Mucosa of stomach (tissue), 1 donor: Measurements from ENCODE around the gene LGR5.
"Not testable (repeated sequence)": the region's sequence is repeated elsewhere in the genome, so short reads cannot be mapped to it uniquely, and the experiment has no call there.

ENCODE experiments used
- H3K27me3 ChIP-seq: one replicate; pipeline ENCODE4 v1.7.0; 2013; ENCODE audit warnings: mild to moderate bottlenecking, low read length; ENCODE audit not compliant: control insufficient read depth, insufficient read depth
- H3K36me3 ChIP-seq: one replicate; pipeline ENCODE4 v1.7.0; 2013; ENCODE audit warnings: low read length; ENCODE audit not compliant: control insufficient read depth, insufficient read depth
- H3K4me1 ChIP-seq: one replicate; pipeline ENCODE4 v1.7.0; 2013; ENCODE audit warnings: mild to moderate bottlenecking, low read length; ENCODE audit not compliant: control insufficient read depth, insufficient read depth
- H3K4me3 ChIP-seq: one replicate; pipeline ENCODE4 v1.7.0; 2013; ENCODE audit warnings: low read length
- H3K9ac ChIP-seq: one replicate; pipeline ENCODE4 v1.7.0; 2013; ENCODE audit warnings: mild to moderate bottlenecking, low read length, moderate library complexity
- H3K9me3 ChIP-seq: one replicate; pipeline ENCODE4 v1.7.0; 2013; ENCODE audit warnings: mild to moderate bottlenecking, low read length, moderate library complexity; ENCODE audit not compliant: control insufficient read depth
- donor health status: Pancreatic carcinoma.

Gene LGR5

DNA sequence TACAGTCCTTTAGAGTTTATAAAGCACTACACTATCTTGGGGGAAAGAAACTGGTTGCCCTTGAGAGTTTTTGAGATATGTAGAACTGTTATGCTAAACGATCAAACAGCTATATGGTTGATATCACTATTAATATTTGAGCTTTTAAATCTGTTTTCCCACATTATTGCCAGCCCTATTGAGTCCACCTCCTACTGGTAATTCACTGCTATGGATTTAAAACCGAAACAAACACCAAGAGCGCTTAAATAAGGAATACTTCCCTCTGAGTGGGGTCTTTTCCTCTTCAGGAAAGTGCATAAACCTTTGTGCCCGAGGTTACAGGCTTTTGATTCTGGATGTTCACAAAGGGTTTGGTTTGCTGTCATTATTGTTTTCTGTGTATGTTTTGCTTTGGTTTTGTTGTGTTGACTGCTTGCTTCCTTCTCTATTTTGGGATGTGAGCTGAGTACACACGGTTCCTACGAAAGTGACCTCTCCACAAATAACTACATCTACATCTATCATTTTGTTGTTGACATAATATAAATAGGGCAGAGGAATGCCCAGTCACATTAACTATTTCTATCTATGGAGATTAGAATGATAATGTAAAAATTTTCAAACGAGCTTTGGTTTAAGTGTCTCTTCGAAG lies 44.8 kb downstream of the LGR5 start:
- Histone ChIP-seq H3K4me1 (no peaks in the 10 kb centered on the region), H3K9me3 (no peaks in the 10 kb centered on the region), H3K4me3 (no peak overlapping the region), H3K9ac (no peak overlapping the region), H3K27me3 (no peaks in the 10 kb centered on the region), H3K36me3 (no peaks in the 10 kb centered on the region)

DNA sequence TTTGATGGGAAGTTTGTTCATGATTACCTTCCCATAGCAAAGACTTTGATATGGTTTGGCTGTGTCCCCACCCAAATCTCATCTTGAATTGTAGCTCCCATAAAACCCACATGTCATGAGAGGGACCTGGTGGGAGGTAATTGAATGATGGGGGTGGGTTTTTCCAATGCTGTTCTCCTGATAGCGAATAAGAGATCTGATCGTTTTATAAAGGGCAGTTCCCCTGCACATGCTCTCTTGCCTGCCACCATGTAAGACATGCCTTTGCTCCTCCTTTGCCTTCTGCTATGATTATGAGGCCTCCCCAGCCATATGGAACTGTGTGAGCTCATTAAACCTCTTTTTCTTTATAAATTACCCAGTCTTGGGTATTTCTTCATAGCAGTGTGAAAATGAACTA lies 51.2 kb downstream of the LGR5 start:
- H3K36me3 ChIP-seq, H3K4me1 ChIP-seq, H3K9ac ChIP-seq, H3K27me3 ChIP-seq, H3K9me3 ChIP-seq, H3K4me3 ChIP-seq: not testable (repeated sequence)

DNA sequence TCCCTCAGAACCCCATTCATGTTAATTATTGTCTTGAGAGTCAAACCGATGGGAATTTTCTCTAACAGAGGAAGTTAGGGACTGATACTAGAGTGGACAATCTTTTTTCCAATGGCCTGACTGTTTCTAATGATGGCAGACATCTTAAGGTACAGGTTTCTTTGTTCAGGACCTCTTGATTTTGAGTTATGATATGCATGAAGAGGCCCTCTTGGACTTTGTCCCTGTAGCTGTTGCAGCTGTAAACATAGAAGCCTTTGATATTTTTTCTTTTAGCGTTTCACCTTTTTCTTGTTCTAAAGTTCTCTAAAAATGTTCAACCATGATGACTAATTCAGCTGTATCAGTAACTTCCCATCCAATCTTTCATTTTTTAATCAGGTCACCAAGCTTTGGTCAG lies 53.0 kb downstream of the LGR5 start:
- peaks cover 4% of the 10 kb centered on the region for H3K4me1 ChIP-seq
- no peaks in the 10 kb centered on the region for H3K27me3 ChIP-seq
- no peak overlapping the region for H3K4me3 ChIP-seq
- no peak overlapping the region for H3K9ac ChIP-seq
- no peaks in the 10 kb centered on the region for H3K36me3 ChIP-seq
- H3K9me3 ChIP-seq: peaks cover 6% of the 10 kb centered on the region

DNA sequence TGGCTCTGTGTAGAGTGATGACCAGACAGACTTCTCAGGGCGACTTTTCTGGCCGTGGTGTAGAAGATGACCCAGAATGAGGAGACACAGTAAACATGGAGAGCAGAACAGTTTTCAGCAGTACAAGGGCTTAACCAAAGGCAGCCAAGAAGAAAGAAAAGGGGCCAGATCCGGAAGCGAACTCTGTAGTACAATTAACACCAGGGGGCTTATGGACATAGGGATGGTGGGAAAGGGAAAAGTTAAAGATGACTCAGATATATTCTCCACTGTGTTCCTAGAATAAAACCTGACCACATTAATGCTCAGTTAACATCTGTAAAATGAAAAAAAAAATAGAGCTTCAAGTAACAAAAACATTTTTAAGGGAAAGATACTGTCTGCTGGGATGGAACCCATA lies 60.2 kb downstream of the LGR5 start:
- no peaks in the 10 kb centered on the region for H3K4me1 ChIP-seq
- H3K4me3 ChIP-seq: no peak overlapping the region
- no peak overlapping the region for H3K9ac ChIP-seq
- H3K9me3 ChIP-seq: peaks cover 1% of the 10 kb centered on the region
- no peaks in the 10 kb centered on the region for H3K27me3 ChIP-seq
- no peaks in the 10 kb centered on the region for H3K36me3 ChIP-seq

DNA sequence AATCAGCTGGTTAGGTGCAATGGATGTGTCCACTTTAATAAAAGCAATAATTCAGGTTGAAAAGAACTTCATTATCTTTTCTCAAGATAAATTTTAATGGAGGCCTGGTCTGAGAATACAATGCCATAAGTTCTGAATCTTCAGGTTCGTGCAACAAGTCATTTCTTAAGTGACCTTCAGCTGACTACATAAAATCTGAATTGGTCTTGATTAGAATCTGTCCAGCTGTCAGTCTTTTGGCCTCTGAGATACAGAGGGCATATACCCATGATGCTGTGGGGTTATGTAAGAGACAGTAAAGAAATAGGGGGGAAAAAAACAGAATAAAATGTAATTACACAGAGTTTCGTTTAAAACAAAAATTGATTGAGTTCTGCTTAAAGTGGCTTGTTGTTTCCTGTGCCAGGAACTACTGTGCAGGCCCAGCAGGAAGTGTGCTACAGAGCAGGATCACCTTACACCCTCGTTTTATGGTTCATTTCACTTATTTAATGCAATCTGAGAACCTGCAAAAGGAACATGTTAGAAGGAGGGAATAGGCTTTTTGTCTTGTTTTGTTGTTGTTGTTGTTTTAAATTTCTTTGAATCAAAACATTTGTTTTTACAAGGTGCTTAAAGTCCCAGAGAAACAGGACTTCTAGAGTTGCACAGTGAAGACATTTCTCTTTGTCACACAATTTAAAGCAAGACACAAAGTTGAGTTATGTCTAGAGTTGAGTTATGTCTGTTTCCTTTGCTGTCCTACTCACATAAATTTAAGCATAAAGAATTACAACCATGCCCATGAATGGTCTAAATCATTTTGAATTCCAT lies 64.2 kb downstream of the LGR5 start:
- Histone ChIP-seq H3K36me3 (no peaks in the 10 kb centered on the region), H3K4me1 (no peaks in the 10 kb centered on the region), H3K4me3 (no peak overlapping the region), H3K9me3 (no peaks in the 10 kb centered on the region), H3K27me3 (no peaks in the 10 kb centered on the region), H3K9ac (no peak overlapping the region)

DNA sequence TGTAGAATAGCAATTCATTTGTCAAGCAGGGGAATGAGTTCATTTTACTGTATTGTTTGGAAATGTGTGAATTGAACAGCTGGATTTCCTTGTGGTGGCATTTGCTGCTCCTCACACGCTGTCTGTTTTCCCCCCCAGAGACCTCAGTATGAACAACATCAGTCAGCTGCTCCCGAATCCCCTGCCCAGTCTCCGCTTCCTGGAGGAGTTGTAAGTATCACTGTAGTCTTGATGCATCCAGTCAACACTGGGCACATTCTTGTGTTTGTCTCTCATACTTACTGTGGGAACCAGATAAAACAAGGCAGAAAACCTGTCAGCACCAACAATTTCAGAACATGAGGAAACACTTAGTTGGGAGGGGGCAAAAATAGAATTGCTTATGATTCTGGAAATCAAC lies 64.9 kb downstream of the LGR5 start:
- Histone ChIP-seq H3K27me3 (no peaks in the 10 kb centered on the region), H3K9me3 (no peaks in the 10 kb centered on the region), H3K4me1 (no peaks in the 10 kb centered on the region), H3K4me3 (no peak overlapping the region), H3K9ac (no peak overlapping the region), H3K36me3 (no peaks in the 10 kb centered on the region)

DNA sequence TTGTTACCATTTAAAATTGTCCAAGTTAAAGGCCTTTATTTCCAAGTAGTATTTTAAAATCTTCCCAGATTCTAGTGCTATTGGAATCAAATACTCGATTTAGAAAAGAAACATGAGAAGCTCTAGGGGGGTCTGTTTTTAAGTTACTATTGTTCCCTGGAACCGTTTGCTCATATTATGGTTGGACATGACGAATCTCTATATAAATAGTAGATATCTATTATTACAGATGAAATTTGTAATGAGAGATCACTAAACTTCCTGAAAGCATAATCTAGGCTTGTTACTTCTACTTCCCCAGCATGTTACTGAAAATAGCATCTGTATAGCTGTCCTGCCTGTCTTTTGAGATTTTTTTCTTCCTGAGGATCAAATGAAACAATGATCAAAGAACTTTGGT lies 70.1 kb downstream of the LGR5 start:
- H3K27me3 ChIP-seq: no peaks in the 10 kb centered on the region
- no peaks in the 10 kb centered on the region for H3K9me3 ChIP-seq
- no peaks in the 10 kb centered on the region for H3K36me3 ChIP-seq
- H3K9ac ChIP-seq: no peak overlapping the region
- H3K4me3 ChIP-seq: no peak overlapping the region
- no peaks in the 10 kb centered on the region for H3K4me1 ChIP-seq

DNA sequence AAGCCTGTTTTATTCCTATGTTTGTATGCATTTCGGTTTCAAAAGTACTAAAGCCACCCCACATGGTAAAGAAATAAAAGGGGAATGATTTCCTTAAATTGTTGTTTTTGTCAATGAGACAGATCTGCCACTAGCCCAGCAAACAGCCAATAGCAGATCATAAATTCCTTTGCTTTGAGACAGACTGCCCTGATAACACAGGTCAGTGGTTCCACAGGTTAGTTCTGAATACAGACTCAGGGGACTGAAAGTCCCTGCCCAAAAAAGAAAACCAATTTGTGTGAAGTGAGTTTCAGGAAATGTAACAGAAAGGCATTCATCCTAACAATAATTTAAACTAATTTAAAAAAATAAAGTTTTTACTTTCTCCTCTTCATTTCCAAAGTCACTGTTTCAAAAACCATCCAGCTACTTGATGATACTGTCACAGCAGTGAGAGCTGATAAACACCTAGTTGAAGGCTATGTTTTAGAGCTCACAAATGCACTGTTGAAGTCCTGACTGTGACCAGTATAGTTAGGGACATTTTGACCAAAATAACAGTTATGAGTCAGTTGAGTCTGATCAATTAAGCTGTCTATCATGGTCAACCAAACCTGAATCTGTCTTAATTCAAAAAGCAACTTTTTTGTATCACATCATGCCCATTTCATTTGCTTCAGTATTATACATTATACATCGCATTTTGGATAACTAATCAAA lies 77.7 kb downstream of the LGR5 start:
- Histone ChIP-seq H3K36me3 (no peaks in the 10 kb centered on the region), H3K4me3 (no peak overlapping the region), H3K4me1 (no peaks in the 10 kb centered on the region), H3K9me3 (no peaks in the 10 kb centered on the region), H3K9ac (no peak overlapping the region), H3K27me3 (no peaks in the 10 kb centered on the region)

DNA sequence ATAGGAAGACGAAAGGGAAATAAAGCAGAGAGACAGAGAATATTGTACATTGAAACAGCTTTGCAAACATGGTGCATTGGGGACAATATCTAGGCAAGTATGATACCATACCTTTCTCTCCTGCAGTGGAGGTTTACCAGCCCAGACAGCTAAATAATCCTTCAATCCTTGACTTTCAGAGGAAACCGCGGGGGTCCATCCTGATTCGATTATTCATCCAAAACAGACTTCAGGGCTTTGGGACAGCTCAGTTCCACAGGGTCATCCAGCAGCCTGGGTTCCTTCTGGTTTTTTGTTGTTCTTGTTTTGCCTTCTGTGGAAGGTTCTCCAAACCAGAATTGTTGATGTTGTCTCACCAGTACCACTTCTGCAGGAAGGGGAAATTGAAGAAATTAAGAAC lies 81.5 kb downstream of the LGR5 start:
- Histone ChIP-seq H3K4me1 (no peaks in the 10 kb centered on the region), H3K9me3 (no peaks in the 10 kb centered on the region), H3K9ac (no peak overlapping the region), H3K4me3 (no peak overlapping the region), H3K36me3 (no peaks in the 10 kb centered on the region), H3K27me3 (no peaks in the 10 kb centered on the region)

DNA sequence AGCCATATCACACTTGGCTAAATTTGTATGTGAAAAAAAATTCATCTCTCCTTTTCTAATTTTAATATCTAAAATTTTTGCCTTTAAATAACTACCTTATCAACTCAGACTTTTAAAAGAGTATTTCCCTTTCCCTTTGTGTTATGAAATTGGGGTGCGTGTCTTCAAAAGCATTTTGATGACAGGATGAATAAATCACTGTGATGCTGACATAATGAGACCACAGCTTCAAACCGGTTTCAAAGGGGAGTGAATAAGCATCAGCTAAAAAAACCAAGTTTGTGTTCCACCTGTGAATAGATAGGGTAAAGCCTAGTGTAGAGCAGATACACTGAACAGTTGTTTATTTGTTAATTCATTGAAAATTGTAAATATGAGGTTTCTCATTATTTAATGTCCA lies 85.0 kb downstream of the LGR5 start:
- Histone ChIP-seq H3K27me3 (no peaks in the 10 kb centered on the region), H3K4me1 (no peaks in the 10 kb centered on the region), H3K9ac (no peak overlapping the region), H3K36me3 (no peaks in the 10 kb centered on the region), H3K4me3 (no peak overlapping the region), H3K9me3 (no peaks in the 10 kb centered on the region)

DNA sequence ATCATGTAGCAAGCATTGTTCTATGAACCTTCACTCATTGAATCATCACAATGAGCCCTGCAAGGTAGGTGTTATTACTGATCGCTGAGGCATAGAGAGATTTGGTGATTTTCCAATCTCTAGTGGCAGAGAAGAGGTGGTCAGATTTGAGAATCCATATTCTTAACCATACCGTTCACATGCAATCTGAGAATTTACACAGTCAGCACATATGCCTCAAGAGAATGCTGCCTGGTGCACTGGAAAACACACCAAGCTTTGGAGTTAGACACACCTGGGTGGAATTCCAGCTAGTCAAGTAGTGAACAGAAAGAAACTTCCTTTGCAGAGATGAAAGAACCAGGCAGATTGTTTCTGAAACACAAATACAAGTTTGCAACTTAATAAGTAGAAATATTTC lies 94.1 kb downstream of the LGR5 start:
- Histone ChIP-seq H3K36me3 (no peaks in the 10 kb centered on the region), H3K4me1 (no peaks in the 10 kb centered on the region), H3K9ac (no peak overlapping the region), H3K27me3 (no peaks in the 10 kb centered on the region), H3K9me3 (no peaks in the 10 kb centered on the region), H3K4me3 (no peak overlapping the region)

DNA sequence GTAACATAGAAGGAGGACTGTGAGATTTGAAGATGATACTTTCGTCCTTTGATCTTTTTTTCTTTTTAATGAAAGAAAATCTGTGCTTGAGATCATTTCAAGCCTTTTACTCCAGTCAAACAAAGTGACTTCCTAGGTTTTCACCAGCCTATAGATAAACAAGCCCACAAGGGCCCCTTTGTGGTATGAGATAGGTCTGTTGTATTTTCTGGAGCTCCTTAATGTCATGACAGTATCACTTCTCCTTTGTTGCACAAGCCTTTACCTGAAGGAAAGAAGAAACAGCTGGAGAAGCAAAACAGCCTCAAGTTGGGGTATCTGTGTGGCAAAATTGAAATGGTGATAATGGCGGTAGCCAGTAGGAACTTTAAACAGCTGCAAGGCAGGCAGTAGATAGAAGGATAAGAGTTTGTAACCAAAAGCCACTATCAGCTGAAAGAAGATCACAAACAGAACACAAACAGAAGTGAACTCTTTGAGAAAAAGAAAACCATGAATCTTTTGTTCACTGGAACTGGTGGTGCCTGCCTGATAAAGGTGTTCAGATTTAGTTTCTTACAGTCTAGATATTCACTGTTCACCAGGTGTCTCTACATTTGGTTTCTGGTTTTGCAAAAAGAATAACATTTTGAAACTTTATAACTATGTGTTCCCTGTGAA lies 96.8 kb downstream of the LGR5 start:
- Histone ChIP-seq H3K27me3 (no peaks in the 10 kb centered on the region), H3K9ac (no peak overlapping the region), H3K4me1 (no peaks in the 10 kb centered on the region), H3K4me3 (no peak overlapping the region), H3K36me3 (no peaks in the 10 kb centered on the region), H3K9me3 (no peaks in the 10 kb centered on the region)
